Nucleus accumbens (tissue), 56 donors: Measurements from ENCODE around the gene DPM1.
A peak's percentile ranks its signal among the peaks of the same experiment; 100 is the strongest.

ENCODE experiments used
- DNase-seq, 56 donors: peaks; one replicate each; lab custom pipeline; 2025; lab: John Stamatoyannopoulos, UW

The DPM1 gene

GRCh38 chr20:50957798-50958614, at the start of gene DPM1:
Gene DPM1 (minus strand): TSS chr20:50958532. CDS start chr20:50958523, 9 bp downstream.
- DNase-seq, result peak in 55 of 56 donors; percentile 24 to 95 (median 85)

- no peak for DNase-seq
Observed at GRCh38 chr20:51005214-51005613, 46.9 kb upstream of the DPM1 start.

- DNase-seq, result no peak
Observed at GRCh38 chr20:51004781-51005180, 46.4 kb upstream of the DPM1 start.

GRCh38 chr20:51004305-51004727, 46.0 kb upstream of the DPM1 start:
- no peak for DNase-seq

GRCh38 chr20:51003753-51004152, 45.4 kb upstream of the DPM1 start:
- no peak for DNase-seq

- DNase-seq, result no peak
Observed at GRCh38 chr20:51002633-51003032, 44.3 kb upstream of the DPM1 start.

GRCh38 chr20:51001430-51002265, 43.3 kb upstream of the DPM1 start:
- peak in 10 of 56 donors; percentile 4 to 33 (median 20) for DNase-seq

GRCh38 chr20:50999355-50999754, 41.0 kb upstream of the DPM1 start:
- DNase-seq, result no peak

GRCh38 chr20:50996901-50997865, 38.9 kb upstream of the DPM1 start:
- no peak for DNase-seq

GRCh38 chr20:50995506-50995905, 37.2 kb upstream of the DPM1 start:
- no peak for DNase-seq

GRCh38 chr20:50993876-50994275, 35.5 kb upstream of the DPM1 start:
- DNase-seq, result no peak

- DNase-seq, result peak in 2 of 56 donors; percentile 8 to 33
Observed at GRCh38 chr20:50992733-50993457, 34.6 kb upstream of the DPM1 start.

GRCh38 chr20:50992336-50992732, 34.0 kb upstream of the DPM1 start:
- no peak for DNase-seq

GRCh38 chr20:50991076-50991475, 32.7 kb upstream of the DPM1 start:
- DNase-seq, result no peak

GRCh38 chr20:50987493-50988210, 29.3 kb upstream of the DPM1 start:
- peak in 48 of 56 donors; percentile 5 to 83 (median 40) for DNase-seq

GRCh38 chr20:50983321-50983720, 25.0 kb upstream of the DPM1 start:
- DNase-seq, result no peak

GRCh38 chr20:50982363-50982762, 24.0 kb upstream of the DPM1 start:
- DNase-seq, result no peak

- DNase-seq, result no peak
Observed at GRCh38 chr20:50981714-50982048, 23.3 kb upstream of the DPM1 start.
